Transverse colon (tissue), 4 donors: Measurements from ENCODE around the gene TXN. TPM values are rescaled to one million over a fixed set of nuclear protein-coding genes. Genes with fewer than 3 reads are reported as not detected.

ENCODE experiments used
- DNase-seq: peaks from one replicate; pipeline ENCODE4 v3.0.0-alpha.2; 2019
- H3K27ac ChIP-seq, 4 donors: fragments of 200-600 bp; sonication (generic); 2 replicates each; pipeline ENCODE4 v1.5.1; 2016 to 2018; ENCODE audit warnings: inconsistent platforms in 4 of 4
- H3K27me3 ChIP-seq: fragments of 200-600 bp; sonication (generic); 2 replicates; pipeline ENCODE4 v1.5.1; 2017; ENCODE audit warnings: inconsistent platforms
- H3K36me3 ChIP-seq, 4 donors: fragments of 200-600 bp; sonication (generic); 2 replicates each; pipeline ENCODE4 v1.5.1; 2017 to 2019; ENCODE audit warnings: inconsistent platforms in 4 of 4
- H3K4me1 ChIP-seq, 4 donors: fragments of 200-600 bp; sonication (generic); 2 replicates each; pipeline ENCODE4 v1.5.1; 2017 to 2020; ENCODE audit warnings: inconsistent platforms in 4 of 4
- H3K4me3 ChIP-seq, 4 donors: fragments of 200-600 bp; sonication (generic); 1 replicate in 1 of 4; 2 replicates in 3 of 4; pipeline versions ENCODE4 v1.5.1 to v1.6.1; 2017 to 2019; ENCODE audit warnings: inconsistent platforms in 4 of 4
- H3K9me3 ChIP-seq, 2 donors: fragments of 200-600 bp; sonication (generic); 2 replicates each; pipeline ENCODE4 v1.5.1; 2017 to 2019; ENCODE audit warnings: inconsistent platforms in 2 of 2
- EP300 ChIP-seq: sonication (generic); formaldehyde crosslinking; IDR thresholded peaks from one replicate; pipeline ENCODE4 v1.6.1; 2017; ENCODE audit warnings: antibody characterized with exemption, low read depth
- POLR2A ChIP-seq: fragments of 450-650 bp; IDR thresholded peaks from one replicate; pipeline ENCODE4 v1.6.1; 2016; ENCODE audit warnings: antibody characterized with exemption, mild to moderate bottlenecking, moderate library complexity
- POLR2AphosphoS5 ChIP-seq, 3 donors: sonication (generic); formaldehyde crosslinking; IDR thresholded peaks; one replicate each; pipeline ENCODE4 v1.6.1; 2016; ENCODE audit warnings: antibody characterized with exemption in 3 of 3
- WGBS, 2 donors: methylation state at CpG; one replicate each; pipeline ENCODE4 v1.1.5; 2018; ENCODE audit warnings: low coverage in 1 of 2; 5-methylcytosine and 5-hydroxymethylcytosine counted together
- in situ Hi-C, 4 donors: fragments of 200-750 bp; cut with MboI; loops; one replicate each; pipeline versions ENCODE4 v1.15.0 to v1.15.1; 2017; ENCODE audit warnings: low sequenced_read_pairs in 3 of 4, low pct_ligation_motif_present in 1 of 4, low pct_unique_long_range_greater_than_20kb in 1 of 4
- intact Hi-C: fragments of 100-400 bp; cut with DNase I; formaldehyde crosslinking; loops from one replicate; pipeline ENCODE4 v1.15.1; 2023; ENCODE audit warnings: low total_unique reads
- total RNA-seq, 4 donors: library from RNA; depleted of rRNA; stranded (reverse); fragments of >200 nt; gene quantifications; one replicate each; pipeline ENCODE4 v1.1.0, GENCODE V29; 2016
- TF ChIP-seq, protein P1 (sequence below), 5 experiments: fragments of 200-600 bp in 3 of 5; fragments of 450-650 bp in 2 of 5; sonication (generic) in 3 of 5; IDR thresholded peaks; 1 replicate in 2 of 5; 2 replicates in 3 of 5; pipeline ENCODE4 v1.5.1; 2016 to 2017; ENCODE audit warnings: antibody characterized with exemption in 5 of 5, inconsistent platforms in 3 of 5, mild to moderate bottlenecking in 2 of 5, moderate library complexity in 1 of 5

Gene TXN
- total RNA-seq, 4 donors from 2014 or later: 52.4 to 275 (median 182) TPM

DNA sequence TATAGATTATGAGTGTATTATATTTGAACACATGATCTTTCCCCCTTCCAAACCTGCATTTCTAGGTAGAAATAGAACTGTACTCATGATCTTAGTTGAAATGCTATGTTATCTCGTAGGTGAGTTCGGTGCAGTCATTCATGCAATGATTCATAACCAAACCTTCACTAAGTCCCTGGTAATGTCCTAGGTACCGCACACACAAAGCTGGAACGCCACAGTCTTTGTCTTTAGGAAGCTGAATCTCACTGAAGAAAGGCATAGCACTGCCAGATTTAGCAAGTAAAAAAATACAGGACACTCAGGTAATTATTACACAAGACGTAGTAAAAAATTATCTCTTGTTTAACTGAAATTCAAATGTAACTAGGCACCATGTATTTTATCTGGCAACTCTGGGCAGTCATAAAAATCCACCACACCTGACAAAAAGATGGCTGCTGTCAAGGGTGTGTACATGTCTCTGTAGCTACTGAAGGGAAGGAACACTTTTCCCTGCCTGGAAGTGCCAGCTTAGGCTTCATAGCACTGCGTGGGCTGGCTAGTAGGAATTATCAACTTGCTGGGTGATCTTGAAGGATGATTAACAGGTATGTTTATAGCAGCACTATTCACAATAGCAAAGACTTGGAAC, 28.0 kb upstream of the TXN start:
- peak; percentile 37 for DNase-seq
- Histone ChIP-seq H3K9me3 (no peaks in the 10 kb centered on the region), H3K4me1 (peaks cover 0 to 27% (median 19%) of the 10 kb centered on the region in 4 donors), H3K27me3 (no peaks in the 10 kb centered on the region), H3K36me3 (no peaks in the 10 kb centered on the region), H3K27ac (peak overlapping the region; percentile 64 to 84 (median 80)), H3K4me3 (no peak overlapping the region)
- WGBS, 2 donors: 52 to 72% methylated on average over 4 to 6 of the region's 6 CpGs
- in situ Hi-C loops: no loop called here
- TF ChIP-seq POLR2AphosphoS5 (IDR thresholded peaks at IDR 0.05) (no peak), POLR2A (no peak)
- intact Hi-C loops: no loop called here

DNA sequence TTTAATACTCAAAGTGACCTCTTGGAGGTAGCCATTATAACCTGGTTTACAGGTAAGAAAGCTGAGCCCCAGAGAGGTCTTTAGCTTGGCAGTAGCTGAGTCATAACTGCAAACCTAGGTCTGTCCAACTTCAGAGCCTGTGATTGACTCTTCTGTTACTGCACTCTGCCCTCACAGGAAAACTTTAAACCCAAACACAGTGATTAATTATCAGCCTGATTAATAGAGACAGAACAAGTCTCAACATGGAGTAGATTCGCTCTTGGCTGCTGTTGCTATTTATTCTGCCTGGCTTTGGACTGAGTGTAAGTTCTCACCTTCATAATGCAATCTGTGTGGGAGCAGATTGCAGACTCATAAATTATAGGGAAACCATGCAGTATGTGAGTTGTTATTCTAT, 27.4 kb upstream of the TXN start:
- intact Hi-C loops (no loop called here), in situ Hi-C loops (no loop called here)
- no peak for DNase-seq
- TF ChIP-seq, protein P1, sequence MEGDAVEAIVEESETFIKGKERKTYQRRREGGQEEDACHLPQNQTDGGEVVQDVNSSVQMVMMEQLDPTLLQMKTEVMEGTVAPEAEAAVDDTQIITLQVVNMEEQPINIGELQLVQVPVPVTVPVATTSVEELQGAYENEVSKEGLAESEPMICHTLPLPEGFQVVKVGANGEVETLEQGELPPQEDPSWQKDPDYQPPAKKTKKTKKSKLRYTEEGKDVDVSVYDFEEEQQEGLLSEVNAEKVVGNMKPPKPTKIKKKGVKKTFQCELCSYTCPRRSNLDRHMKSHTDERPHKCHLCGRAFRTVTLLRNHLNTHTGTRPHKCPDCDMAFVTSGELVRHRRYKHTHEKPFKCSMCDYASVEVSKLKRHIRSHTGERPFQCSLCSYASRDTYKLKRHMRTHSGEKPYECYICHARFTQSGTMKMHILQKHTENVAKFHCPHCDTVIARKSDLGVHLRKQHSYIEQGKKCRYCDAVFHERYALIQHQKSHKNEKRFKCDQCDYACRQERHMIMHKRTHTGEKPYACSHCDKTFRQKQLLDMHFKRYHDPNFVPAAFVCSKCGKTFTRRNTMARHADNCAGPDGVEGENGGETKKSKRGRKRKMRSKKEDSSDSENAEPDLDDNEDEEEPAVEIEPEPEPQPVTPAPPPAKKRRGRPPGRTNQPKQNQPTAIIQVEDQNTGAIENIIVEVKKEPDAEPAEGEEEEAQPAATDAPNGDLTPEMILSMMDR (IDR thresholded peaks at IDR 0.05): no peak
- TF ChIP-seq POLR2A (no peak), EP300 (no peak), POLR2AphosphoS5 (IDR thresholded peaks at IDR 0.05) (peak in 1 of 3 donors; percentile 7)
- Histone ChIP-seq H3K4me1 (peaks cover 0 to 27% (median 19%) of the 10 kb centered on the region in 4 donors), H3K27ac (peak overlapping the region; percentile 64 to 84 (median 80)), H3K9me3 (no peaks in the 10 kb centered on the region), H3K4me3 (no peak overlapping the region), H3K36me3 (no peaks in the 10 kb centered on the region), H3K27me3 (no peaks in the 10 kb centered on the region)
- 41% methylated on average over 1 of the region's 1 CpG; no CpG with 5 or more reads in 1 of the 2 donors for WGBS, 2 donors

DNA sequence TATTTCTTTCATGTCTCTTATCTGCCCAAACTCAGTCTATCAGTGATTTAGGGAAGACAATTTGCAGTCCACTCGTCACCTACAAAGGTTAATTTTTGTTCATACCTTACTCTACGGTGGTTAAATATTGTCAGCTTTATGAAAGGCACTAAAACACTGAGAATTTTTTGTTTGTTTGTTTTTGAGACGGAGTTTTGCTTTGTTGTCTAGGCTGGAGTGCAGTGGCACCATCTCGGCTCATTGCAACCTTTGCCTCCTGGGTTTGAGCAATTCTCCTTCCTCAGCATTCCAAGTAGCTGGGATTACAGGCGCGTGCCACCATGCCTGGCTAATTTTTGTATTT, 26.4 kb upstream of the TXN start:
- WGBS, 2 donors: 56 to 60% methylated on average over 6 of the region's 6 CpGs
- peak overlapping the region; percentile 64 to 84 (median 80) for H3K27ac ChIP-seq
- no peaks in the 10 kb centered on the region for H3K27me3 ChIP-seq
- no peaks in the 10 kb centered on the region for H3K9me3 ChIP-seq
- no peak overlapping the region for H3K4me3 ChIP-seq
- in situ Hi-C loops (no loop called here), intact Hi-C loops (no loop called here)
- TF ChIP-seq, protein P1 (IDR thresholded peaks at IDR 0.05): no peak
- TF ChIP-seq EP300 (no peak), POLR2A (no peak), POLR2AphosphoS5 (IDR thresholded peaks at IDR 0.05) (no peak)
- peaks cover 0 to 27% (median 19%) of the 10 kb centered on the region in 4 donors for H3K4me1 ChIP-seq
- DNase-seq: peak; percentile 44
- H3K36me3 ChIP-seq: no peaks in the 10 kb centered on the region

DNA sequence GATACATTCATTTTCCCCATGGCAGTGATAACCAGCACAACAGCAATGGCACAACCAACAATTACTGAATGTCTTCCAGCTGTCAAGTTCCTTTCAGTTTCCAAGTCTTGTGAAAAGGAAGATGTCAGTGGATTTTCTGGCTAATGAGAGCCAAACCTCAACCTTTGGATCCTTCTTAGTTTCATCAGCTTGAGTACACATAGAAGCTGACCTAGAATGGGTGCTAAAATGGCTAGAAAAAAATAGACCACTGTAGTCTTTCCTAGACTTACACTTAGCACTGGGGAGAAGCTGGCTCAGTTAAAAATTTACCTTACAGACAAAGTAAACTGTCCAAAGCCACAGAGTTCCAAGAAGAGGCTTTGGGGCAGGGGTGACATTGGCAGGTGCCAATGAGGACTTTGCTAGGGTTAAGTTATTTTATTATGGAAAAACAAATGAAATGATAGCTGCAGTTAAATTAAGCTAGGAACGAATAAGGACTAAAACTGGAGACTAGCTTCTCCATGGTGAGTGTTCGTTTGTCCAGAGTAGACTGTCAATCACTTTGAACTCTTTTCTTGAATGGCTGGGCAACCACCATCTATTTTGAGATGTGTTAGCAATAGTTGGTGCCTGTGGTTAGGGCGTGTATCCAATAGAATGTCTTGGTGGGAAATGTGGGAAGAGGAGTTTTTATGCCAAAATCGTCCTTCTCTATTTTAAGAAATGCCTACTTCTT, 25.9 kb upstream of the TXN start:
- H3K4me1 ChIP-seq: peaks cover 0 to 27% (median 19%) of the 10 kb centered on the region in 4 donors
- H3K9me3 ChIP-seq: no peaks in the 10 kb centered on the region
- 30 to 38% methylated on average over 4 of the region's 4 CpGs for WGBS, 2 donors
- no peaks in the 10 kb centered on the region for H3K27me3 ChIP-seq
- H3K36me3 ChIP-seq: no peaks in the 10 kb centered on the region
- DNase-seq: no peak
- H3K27ac ChIP-seq: peak overlapping the region; percentile 64 to 84 (median 80)
- TF ChIP-seq EP300: no peak
- TF ChIP-seq POLR2AphosphoS5 (IDR thresholded peaks at IDR 0.05): no peak
- in situ Hi-C loops (no loop called here), intact Hi-C loops (no loop called here)
- H3K4me3 ChIP-seq: no peak overlapping the region

DNA sequence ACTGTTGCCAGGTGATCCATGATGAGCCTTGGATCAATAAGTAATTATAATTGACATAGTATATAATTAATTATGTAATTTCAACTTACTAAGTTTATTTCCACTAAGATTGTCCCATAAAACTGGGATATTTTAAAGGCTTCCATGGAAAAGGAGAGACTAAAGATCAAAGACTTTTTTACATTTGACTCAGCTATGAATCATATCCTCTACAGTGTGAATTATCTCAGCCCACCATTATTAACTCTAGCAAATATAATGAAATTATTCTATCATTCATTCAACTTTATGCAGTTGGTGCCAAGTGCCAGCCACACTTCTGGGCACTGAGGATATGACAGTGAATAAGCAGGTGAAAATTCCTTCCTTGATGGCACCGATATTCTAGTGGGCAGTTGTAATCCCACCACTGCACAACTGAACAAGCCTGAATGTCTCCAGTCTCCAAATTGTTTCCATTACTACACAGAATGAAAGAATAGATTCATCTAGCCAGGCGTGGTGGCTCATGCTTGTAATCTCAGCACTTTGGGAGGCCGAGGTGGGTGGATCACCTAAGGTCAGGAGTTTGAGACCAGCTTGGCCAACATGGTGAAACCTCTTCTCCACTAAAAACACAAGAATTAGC, 21.9 kb upstream of the TXN start:
- Histone ChIP-seq H3K36me3 (no peaks in the 10 kb centered on the region), H3K27me3 (no peaks in the 10 kb centered on the region), H3K4me1 (peaks cover 0 to 20% (median 14%) of the 10 kb centered on the region in 4 donors), H3K4me3 (no peak overlapping the region), H3K27ac (no peak overlapping the region), H3K9me3 (no peaks in the 10 kb centered on the region)
- intact Hi-C loops (no loop called here), in situ Hi-C loops (no loop called here)
- no peak for DNase-seq
- no peak for TF ChIP-seq POLR2A
- no peak for TF ChIP-seq EP300
- no peak for TF ChIP-seq POLR2AphosphoS5 (IDR thresholded peaks at IDR 0.05)
- TF ChIP-seq, protein P1 (IDR thresholded peaks at IDR 0.05): no peak
- 81% methylated on average over 3 of the region's 3 CpGs; no CpG with 5 or more reads in 1 of the 2 donors for WGBS, 2 donors
